ENCODE measurements around the gene ELF3. TPM values are rescaled to one million over a fixed set of nuclear protein-coding genes. Genes with fewer than 3 reads are reported as not detected.
A peak's percentile ranks its signal among the peaks of the same experiment; 100 is the strongest.
"Not testable (repeated sequence)": the region's sequence is repeated elsewhere in the genome, so short reads cannot be mapped to it uniquely, and the experiment has no call there.

Gene ELF3
- polyA plus RNA-seq, 3 donors: 53.4 to 89.2 (median 66.6) TPM

GRCh38 chr1:202002507-202002906, 7.9 kb upstream of the ELF3 start:
- DNase-seq: no peak

GRCh38 chr1:202004711-202005110, 5.7 kb upstream of the ELF3 start:
- no peak for DNase-seq

GRCh38 chr1:202005958-202006357, 4.4 kb upstream of the ELF3 start:
- no peak for DNase-seq

- DNase-seq: no peak
Measured at GRCh38 chr1:202007304-202007703, 3.1 kb upstream of the ELF3 start.

GRCh38 chr1:202007805-202008489, 2.4 kb upstream of the ELF3 start:
- peak; percentile 55 for DNase-seq

- DNase-seq: peak; percentile 89
Measured at GRCh38 chr1:202009326-202010179, 834 bp upstream of the ELF3 start.

- DNase-seq: no peak
Measured at GRCh38 chr1:202011994-202012393, 1.6 kb downstream of the ELF3 start.

- DNase-seq: no peak
Measured at GRCh38 chr1:202012544-202013478, 2.4 kb downstream of the ELF3 start.

GRCh38 chr1:202013603-202014002, 3.2 kb downstream of the ELF3 start:
- no peak for DNase-seq

GRCh38 chr1:202014060-202014459, 3.7 kb downstream of the ELF3 start:
- no peak for DNase-seq

- DNase-seq: no peak
Measured at GRCh38 chr1:202014915-202015661, 4.7 kb downstream of the ELF3 start.

GRCh38 chr1:202015662-202015937, 5.2 kb downstream of the ELF3 start:
- DNase-seq: no peak

- no peak for DNase-seq
Measured at GRCh38 chr1:202016022-202016810, 5.8 kb downstream of the ELF3 start.

GRCh38 chr1:202016811-202017748, 6.7 kb downstream of the ELF3 start:
- no peak for DNase-seq

GRCh38 chr1:202017749-202018467, 7.5 kb downstream of the ELF3 start:
- DNase-seq: no peak

GRCh38 chr1:202018468-202019234, 8.3 kb downstream of the ELF3 start:
- no peak for DNase-seq

GRCh38 chr1:202019235-202019558, 8.8 kb downstream of the ELF3 start:
- DNase-seq: not testable (repeated sequence)

GRCh38 chr1:202023001-202023433, 12.6 kb downstream of the ELF3 start:
- DNase-seq: no peak

Measured in renal pelvis (tissue), 4 donors.